GM12864 (cell line): Measurements from ENCODE around the gene MINDY2.
"Not testable (repeated sequence)": the region's sequence is repeated elsewhere in the genome, so short reads cannot be mapped to it uniquely, and the experiment has no call there.

Experiments
- DNase-seq: peaks from one replicate; pipeline ENCODE4 v3.0.0-alpha.2; 2011; ENCODE audit warnings: low read depth
- H3K4me3 ChIP-seq: 2 replicates; pipeline ENCODE4 v1.5.1; 2011; ENCODE audit warnings: mild to moderate bottlenecking, low read depth, low read length, control low read depth
- TF ChIP-seq, protein P1 (sequence below): IDR thresholded peaks from 2 replicates; pipeline ENCODE4 v1.5.1; 2011; ENCODE audit warnings: low read depth, mild to moderate bottlenecking, moderate library complexity, low read length, control low read depth, inconsistent platforms; ENCODE audit errors: missing control alignments

The MINDY2 gene

DNA sequence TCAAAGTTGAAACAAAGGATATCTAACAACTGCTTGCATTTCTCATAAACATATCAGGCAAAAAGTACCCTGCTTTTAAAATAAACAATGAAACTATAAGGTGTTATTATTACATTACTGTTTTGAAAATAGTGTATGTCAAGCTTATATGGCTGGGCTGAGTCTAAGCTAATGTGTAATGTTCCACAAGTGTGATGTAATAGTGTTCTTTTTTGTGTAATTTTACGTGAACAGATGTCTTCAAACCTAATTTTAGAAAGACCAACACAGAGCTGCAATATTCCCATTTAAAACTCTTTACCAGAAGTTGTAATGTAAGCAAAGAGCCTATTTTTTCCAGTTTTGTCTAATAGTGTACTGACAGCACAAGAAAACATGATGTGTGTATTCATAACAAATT lies 34.0 kb downstream of the MINDY2 start:
- DNase-seq: no peak
- TF ChIP-seq, protein P1, sequence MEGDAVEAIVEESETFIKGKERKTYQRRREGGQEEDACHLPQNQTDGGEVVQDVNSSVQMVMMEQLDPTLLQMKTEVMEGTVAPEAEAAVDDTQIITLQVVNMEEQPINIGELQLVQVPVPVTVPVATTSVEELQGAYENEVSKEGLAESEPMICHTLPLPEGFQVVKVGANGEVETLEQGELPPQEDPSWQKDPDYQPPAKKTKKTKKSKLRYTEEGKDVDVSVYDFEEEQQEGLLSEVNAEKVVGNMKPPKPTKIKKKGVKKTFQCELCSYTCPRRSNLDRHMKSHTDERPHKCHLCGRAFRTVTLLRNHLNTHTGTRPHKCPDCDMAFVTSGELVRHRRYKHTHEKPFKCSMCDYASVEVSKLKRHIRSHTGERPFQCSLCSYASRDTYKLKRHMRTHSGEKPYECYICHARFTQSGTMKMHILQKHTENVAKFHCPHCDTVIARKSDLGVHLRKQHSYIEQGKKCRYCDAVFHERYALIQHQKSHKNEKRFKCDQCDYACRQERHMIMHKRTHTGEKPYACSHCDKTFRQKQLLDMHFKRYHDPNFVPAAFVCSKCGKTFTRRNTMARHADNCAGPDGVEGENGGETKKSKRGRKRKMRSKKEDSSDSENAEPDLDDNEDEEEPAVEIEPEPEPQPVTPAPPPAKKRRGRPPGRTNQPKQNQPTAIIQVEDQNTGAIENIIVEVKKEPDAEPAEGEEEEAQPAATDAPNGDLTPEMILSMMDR: no peak
- no peak overlapping the region for H3K4me3 ChIP-seq

DNA sequence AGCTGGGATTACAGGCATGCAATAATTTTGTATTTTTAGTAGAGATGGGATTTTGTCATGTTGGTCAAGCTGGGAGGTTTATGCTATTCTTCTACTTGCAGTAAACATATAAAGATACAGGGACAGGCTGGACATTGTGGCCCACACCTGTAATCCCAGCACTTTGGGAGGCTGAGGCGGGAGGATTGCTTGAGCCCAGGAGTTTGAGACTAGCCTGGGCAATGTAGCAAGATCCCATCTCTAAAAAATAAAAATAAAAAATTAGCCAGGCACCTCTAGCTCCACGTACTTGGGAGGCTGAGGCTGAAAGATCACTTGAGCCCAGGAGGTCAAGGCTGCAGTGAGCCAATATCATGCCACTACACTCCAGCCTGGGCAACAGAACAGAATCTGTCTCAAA lies 52.2 kb downstream of the MINDY2 start:
- H3K4me3 ChIP-seq, DNase-seq: not testable (repeated sequence)

DNA sequence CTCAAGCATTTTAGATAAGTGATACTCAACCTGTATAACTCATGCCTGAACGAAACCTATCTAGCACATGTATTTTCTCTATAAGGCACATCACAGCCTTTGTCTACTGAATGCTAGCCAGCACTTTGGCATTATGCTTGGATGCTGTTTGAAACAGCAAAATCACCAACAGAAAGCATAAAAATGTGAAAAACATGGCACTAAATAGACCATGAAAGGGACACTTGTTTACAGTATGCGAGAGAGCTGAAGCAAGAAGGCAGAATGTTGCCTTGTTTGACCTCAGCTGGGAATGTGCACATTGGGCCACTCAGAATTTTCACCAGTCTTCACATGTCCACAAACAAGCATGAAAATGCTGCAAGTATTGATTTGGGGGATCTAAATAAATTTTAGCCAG lies 59.5 kb downstream of the MINDY2 start:
- no peak for DNase-seq
- TF ChIP-seq, protein P1: no peak
- H3K4me3 ChIP-seq: no peak overlapping the region

DNA sequence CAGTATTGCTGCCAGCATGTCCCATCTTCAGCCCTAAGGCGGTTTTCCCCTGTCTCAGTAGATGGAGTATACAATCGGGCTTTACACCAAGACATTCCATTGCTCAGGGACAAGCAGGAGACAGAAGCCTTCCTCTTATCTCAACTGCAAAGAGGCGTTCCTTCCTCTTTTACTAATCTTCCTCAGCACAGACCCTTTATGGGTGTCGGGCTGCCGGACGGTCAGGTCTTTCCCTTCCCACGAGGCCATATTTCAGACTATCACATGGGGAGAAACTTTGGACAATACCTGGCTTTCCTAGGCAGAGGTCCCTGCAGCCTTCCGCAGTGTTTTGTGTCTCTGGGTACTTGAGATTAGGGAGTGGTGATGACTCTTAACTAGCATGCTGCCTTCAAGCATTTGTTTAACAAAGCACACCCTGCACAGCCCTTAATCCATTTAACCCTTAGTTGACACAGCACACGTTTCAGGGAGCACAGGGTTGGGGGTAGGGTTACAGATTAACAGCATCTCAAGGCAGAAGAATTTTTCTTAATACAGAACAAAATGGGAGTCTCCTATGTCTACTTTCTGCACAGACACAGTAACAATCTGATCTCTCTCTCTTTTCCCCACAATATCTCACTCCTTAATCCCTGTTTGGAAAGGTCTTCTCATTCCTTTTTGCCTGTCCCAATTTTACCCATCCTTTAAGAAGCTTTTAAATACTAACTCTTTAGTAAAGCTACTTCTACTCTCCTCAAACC lies 62.8 kb downstream of the MINDY2 start:
- DNase-seq, H3K4me3 ChIP-seq: not testable (repeated sequence)

DNA sequence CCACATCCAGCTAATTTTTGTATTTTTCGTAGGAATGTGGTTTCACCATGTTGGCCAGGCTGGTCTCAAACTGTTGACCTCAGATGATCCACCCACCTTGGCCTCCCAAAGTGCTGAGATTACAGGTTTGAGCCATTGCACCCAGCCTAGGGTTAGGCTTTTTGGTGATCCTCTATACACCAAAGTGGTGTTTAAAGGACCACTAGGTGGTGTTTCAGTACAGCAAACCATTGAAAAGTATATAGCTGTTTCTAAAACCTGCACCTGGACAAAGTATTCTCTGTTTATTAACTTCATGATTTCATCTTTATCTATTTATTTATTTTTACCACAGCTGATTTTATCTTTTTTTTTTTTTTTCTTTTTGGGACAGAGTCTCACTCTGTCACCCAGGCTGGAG lies 68.4 kb downstream of the MINDY2 start:
- DNase-seq: no peak
- H3K4me3 ChIP-seq: no peak overlapping the region
- TF ChIP-seq, protein P1: peak; percentile 53

DNA sequence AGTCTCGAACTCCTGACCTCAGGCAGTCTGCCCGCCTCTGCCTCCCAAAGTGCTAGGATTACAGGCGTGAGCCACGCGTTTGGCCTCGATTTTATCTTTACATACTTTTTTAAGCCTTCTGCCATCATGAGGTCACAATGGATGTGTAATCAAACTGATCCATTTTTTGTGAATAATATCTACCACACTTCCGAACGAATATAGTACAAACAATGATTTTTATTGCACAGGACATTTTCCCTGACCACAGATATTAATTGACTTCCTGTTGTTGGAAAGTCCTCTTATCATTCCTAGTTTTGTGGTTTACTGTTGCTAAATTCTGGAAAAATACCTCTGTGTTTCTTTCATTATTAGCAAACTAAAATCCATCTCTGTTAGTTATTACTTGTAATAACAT lies 68.9 kb downstream of the MINDY2 start:
- no peak for DNase-seq
- TF ChIP-seq, protein P1: no peak
- no peak overlapping the region for H3K4me3 ChIP-seq

DNA sequence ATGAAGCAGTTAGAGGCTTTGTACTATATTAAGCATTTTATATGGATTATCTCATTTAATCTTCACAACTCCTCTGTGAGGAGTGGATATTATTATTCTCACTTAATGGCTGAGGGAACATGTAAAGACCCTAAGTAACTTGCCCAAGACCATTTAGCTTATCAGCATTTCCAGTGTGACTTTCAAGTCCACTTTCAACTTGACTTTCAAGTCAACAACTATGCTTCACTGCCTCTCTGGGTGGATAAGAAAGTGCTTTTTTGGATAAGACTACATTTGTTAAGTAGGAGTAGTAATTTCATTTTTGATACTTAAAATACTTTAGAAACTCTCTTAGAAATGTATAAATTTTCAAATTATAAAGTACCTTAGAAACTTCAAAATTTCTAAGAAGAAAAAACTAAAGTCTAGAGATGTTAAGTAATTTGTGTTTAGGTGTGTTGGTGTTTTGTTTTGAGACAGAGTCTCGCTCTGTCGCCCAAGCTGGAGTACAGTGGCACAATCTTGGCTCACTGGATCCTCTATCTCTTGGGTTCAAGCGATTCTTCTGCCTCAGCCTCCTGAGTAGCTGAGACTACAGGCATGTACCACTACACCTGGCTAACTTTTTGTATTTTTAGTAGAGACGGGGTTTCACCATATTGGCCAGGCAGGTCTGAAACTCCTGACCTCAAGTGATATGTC lies 71.8 kb downstream of the MINDY2 start:
- peak; percentile 31 for DNase-seq
- TF ChIP-seq, protein P1: no peak

DNA sequence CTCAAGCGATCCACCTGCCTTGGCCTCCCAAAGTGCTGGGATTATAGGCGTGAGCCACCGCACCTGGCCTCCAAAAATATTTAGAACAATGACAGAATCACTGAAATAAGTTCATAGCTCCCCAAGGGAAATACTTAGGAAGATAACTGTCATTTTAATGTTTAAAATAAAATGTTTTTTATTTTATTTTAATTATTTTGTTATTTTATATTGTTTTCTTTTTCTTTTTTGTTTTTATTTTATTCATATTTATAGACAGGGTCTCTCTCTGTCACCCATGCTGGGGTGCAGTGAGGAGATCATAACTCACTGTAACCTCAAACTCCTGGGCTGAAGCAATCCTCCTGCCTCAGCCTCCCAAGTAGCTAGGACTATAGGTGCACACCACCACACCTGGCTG lies 80.1 kb downstream of the MINDY2 start:
- not testable (repeated sequence) for H3K4me3 ChIP-seq, DNase-seq

More for the DNA sequence above, 71.8 kb downstream of the MINDY2 start:
- H3K4me3 ChIP-seq: no peak overlapping the region
